ENCODE measurements around the gene STT3B.
"Not testable (repeated sequence)": the region's sequence is repeated elsewhere in the genome, so short reads cannot be mapped to it uniquely, and the experiment has no call there.

STT3B gene

DNA sequence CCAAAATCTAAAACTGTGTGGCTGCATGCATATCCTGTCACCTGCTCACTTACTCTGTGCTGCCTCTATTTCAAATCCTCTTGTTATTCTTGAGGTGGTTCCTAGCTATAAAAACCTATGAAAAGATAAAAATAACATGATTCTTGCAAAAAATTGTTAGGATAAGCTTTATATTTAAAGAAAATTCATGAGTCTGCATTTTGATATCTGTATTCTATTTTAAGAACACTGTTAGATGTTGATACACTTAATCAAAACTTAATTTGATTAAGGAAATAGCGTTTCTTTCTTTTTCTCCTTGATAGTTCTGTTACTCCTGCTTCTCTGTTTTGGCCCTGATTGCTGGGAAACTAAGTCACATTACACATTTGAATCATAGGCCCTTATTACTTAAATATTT lies 22.5 kb downstream of the STT3B start:
- DNase-seq: no peak

DNA sequence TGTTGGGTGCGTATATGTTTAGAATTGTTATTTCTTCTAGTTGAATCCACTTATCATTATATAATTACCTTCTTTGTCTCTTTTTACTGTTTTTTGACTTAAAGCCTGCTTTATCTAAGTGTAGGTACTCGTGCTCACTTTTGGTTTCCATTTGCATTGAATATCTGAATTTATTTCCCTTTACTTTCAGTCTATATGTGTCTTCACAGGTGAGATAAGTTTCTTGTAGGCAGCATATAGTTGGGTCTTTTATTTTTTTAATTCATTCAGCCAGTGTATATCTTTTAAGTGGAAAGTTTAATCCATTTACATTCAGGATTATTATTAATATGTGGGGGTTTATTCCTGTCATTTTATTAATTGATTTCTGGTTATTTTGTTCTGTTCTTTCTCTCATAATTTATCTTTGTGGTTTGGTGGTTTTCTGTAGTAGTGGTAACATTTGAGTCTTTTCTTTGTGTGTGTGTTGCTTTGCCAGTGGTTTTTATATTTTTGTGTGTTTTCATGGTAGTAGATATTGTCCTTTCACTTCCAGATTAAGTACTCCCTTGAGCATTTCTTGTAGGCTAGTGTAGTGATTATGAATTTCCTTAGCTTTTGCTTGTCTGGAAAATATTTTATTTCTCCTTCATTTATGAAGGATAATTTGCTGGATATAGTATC lies 27.3 kb downstream of the STT3B start:
- no peak for DNase-seq

DNA sequence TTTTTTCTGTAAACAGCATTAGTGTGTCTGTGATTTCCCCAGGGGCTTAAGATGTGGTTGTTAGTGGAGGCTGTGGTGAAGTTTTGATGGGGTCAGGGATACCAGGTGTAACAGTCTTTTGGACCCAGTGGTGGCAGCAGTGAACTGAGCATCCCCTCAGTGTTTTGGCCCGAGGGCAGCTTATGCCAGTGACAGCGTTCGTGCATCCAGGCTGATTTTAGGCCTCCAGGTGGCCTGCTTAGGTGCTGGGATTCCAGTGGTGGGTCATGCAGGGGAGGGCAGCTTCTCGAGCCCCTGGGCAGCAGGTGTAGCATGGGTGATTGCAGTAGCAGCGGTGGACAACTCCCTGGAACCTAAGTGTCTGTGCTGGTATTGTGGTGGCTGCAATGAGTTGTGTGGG lies 29.2 kb downstream of the STT3B start:
- DNase-seq: no peak

DNA sequence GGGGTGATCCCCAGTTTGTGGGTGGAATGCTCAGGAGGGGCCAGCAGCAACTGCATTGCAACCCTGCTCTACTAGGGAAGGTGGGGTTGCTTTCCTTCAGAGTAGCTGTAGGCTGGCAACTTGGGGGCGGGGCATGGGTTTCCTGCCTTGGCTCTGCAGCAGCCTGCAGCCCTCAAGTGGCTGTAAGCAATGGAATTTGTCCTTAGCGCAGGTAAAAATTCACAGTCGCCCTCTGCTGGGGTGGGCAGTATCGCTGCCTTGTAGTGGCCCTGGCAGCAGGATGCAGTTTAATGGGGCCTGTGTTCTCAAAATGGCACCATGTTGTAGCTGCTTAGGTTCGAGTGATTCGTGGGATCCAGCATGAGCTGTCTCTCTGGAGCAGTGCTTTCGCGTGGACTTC lies 29.8 kb downstream of the STT3B start:
- peak; percentile 11 for DNase-seq

GRCh38 chr3:31565288-31565687 lies 32.6 kb downstream of the STT3B start:
- no peak for DNase-seq

GRCh38 chr3:31567036-31567435 lies 34.3 kb downstream of the STT3B start:
- DNase-seq: peak; percentile 24

DNA sequence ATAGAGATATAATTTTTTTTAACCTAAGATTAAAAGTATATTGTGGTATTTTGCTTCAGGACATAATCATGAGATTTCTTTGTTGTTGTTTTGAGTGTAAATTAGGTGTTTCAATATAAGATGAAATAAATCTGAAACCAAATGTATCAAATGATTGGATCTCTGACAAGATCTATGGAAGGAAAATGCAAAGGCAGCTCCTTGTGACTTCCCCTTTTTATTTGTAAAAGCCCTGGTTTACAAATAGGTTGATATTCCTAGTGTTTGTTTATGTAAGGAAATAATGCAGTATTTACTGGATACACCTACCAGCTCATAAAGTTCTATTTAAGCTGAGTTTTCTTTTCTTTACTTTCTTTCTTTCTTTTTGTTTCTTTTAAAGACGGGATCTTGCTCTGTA lies 35.9 kb downstream of the STT3B start:
- no peak for DNase-seq

- no peak for DNase-seq
These were observed 38.6 kb downstream of the STT3B start for GRCh38 chr3:31571325-31571724.

- no peak for DNase-seq
These were observed 39.7 kb downstream of the STT3B start for GRCh38 chr3:31572236-31573004.

- DNase-seq: no peak
These were observed 40.5 kb downstream of the STT3B start for GRCh38 chr3:31573036-31573779.

DNA sequence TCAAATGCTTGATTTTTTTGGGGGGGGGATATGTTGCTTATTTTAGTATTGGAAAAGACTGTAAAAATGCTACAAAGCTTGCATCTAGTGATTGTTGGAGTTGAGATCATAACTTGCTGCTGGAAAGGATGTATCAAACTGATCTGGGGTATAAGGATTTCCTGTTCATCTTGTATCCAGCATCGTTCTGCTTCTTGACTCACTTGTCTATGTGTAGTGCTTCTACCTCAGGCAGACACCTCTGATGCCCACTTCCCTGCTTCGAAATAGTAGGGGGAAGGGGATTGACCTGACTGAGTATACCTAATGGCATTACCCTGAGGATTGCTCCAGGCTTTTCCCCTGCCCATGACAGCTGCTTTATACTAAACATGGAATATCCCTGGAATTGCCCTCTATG lies 42.7 kb downstream of the STT3B start:
- no peak for DNase-seq

GRCh38 chr3:31576521-31576920 lies 43.8 kb downstream of the STT3B start:
- no peak for DNase-seq

DNA sequence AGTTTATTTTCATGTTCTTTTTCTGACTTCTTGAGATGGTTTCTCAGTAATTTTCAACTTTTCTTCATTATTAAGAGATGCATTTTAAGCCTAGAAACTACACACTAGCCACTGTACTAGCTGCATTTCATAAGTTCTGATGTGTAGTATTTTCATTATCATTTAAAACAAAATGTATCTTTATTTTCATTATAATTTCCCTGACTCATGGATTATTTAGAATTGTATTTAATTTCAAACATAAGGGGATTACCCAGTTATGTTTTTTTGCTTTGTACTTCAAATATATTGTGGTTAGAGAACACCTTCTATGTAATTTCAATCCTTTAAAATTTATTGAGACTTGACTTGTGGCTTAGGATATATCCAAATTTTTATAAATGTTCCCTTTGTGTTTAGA lies 44.5 kb downstream of the STT3B start:
- DNase-seq: no peak

DNA sequence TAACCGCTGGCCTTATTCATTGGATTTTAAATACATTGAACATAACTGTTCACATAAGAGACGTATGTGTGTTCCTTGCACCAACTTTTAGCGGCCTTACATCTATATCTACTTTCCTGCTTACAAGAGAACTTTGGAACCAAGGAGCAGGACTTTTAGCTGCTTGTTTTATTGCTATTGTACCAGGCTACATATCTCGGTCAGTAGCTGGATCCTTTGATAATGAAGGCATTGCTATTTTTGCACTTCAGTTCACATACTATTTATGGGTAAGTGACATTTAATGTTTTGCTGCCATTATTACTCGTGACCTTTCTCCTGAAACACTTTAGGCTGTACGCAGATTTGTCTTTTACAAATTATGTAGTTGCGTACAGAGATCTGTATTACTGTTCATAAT lies 47.1 kb downstream of the STT3B start:
- DNase-seq: no peak

GRCh38 chr3:31580645-31581044 lies 47.9 kb downstream of the STT3B start:
- DNase-seq: no peak

GRCh38 chr3:31581660-31582059 lies 48.9 kb downstream of the STT3B start:
- no peak for DNase-seq

DNA sequence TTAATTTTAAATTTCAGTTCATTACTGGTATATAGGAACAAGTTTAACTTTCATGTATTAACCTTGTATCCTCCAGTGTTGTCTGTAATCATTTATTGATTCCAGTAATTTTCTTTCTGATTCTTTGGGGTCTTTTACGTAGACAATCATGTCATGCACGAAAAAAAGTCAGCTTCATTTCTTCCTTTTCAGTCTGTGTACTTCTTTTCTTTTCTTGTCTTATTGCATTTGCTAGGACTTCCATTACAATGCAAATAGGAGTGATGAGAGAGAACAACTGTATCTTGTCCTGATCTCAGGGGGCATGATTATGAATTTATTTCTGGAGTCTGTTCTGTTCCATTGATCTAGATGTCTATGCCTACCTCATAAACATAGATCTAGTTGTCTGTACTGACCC lies 56.5 kb downstream of the STT3B start:
- DNase-seq: no peak

DNA sequence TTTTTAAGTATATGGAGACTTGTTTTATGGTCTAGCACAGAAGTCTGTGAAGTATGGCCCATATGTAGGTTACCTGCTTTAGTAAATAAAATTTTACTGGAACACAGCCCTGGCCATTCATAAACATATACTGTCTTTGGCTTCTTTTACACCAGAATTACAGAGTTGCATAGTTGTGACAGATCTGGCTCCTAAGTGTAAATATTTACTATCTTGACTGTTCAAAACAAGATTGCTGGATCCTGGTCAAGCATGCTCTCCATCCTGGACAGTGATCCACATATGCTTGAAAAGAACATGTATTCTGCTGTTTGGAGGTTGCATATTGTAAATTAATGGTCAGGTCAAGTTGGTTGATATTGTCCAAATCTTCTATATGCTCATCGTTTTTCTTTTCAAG lies 57.9 kb downstream of the STT3B start:
- no peak for DNase-seq

- no peak for DNase-seq
These were observed 60.0 kb downstream of the STT3B start for GRCh38 chr3:31592764-31593163.

DNA sequence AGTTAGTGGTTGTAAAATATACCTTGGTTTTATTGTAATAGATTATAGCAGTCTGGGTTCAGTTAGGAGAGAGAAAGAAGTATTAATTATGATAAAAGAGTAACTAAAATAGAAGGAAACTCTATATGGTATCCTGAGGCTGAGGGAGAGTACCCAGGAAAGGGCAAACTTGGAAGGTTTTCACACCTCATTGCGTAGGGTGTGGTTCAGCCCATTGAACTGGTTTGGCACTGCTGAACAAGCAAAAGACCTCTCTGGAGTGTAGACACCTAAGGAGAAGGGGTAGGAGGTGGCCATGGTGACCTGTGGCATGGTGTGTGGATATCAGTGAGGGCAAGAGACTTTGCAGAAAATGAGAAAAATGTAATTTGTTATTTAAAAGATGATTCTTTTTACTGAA lies 63.5 kb downstream of the STT3B start:
- no peak for DNase-seq

- DNase-seq: no peak
These were observed 67.7 kb downstream of the STT3B start for GRCh38 chr3:31600431-31600830.

DNA sequence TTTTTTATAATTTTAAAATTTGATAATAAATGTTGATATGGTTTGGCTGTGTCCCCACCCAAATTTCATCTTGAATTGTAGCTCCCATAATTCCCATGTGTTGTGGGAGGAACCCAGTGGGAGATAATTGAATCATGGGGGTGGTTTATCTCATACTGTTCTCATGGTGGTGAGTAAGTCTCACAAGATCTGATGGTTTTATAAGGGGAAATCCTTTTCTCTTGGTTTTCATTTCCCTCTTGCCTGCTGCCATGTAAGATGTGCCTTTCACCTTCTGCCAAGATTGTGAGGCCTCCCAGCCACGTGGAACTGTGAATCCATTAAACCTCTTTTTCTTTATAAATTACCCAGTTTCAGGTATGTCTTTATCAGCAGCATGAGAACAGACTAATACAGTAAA lies 72.6 kb downstream of the STT3B start:
- DNase-seq: not testable (repeated sequence)

- no peak for DNase-seq
These were observed 73.7 kb downstream of the STT3B start for GRCh38 chr3:31606453-31606852.

GRCh38 chr3:31610700-31611275 lies 78.1 kb downstream of the STT3B start:
- no peak for DNase-seq

All from stimulated activated CD4-positive, alpha-beta T cell treated with anti-CD3 and anti-CD28 coated beads, Interleukin-4, amount 100 ng/mL, for 24 hours (primary cell).